KOPT-K1 (cell line): ENCODE results near the gene PPT1.
"Not testable (repeated sequence)": the region's sequence is repeated elsewhere in the genome, so short reads cannot be mapped to it uniquely, and the experiment has no call there.

Source experiments
- H3K27ac ChIP-seq: fragments of 200-600 bp; sonication (generic); 2 replicates; pipeline ENCODE4 v1.5.1; 2016; ENCODE audit warnings: antibody characterized with exemption, mild to moderate bottlenecking, low read depth, low read length; ENCODE audit not compliant: poor library complexity, severe bottlenecking
- H3K36me3 ChIP-seq: fragments of 200-600 bp; sonication (generic); 2 replicates; pipeline ENCODE4 v1.5.1; 2017; ENCODE audit warnings: antibody characterized with exemption, mild to moderate bottlenecking, low read length, moderate library complexity; ENCODE audit not compliant: insufficient read depth
- H3K9me3 ChIP-seq: fragments of 200-600 bp; sonication (generic); 2 replicates; pipeline ENCODE4 v1.5.1; 2017; ENCODE audit warnings: antibody characterized with exemption, low read length, mild to moderate bottlenecking; ENCODE audit not compliant: insufficient read depth, poor library complexity, severe bottlenecking

The PPT1 gene

DNA sequence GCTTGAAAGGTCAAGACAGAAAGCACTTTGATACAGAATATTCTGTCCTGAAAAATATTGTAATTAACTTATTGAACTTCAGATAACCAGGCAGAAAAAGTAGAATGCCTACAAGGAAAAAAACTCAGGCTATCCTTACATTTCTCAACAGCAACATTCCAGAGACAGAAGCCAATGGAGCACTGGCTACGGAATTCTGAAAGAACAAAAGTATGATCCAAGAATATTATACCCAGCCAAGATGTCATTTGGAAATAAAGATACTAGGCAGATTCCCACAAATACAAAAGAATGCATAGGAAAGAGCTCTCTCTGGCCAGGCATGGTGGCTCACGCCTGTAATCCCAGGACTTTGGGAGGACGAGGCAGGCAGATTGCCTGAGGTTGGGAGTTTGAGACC is 5.8 kb upstream of the PPT1 start:
- Histone ChIP-seq H3K36me3 (no peaks in the 10 kb centered on the region), H3K9me3 (peaks cover 19% of the 10 kb centered on the region), H3K27ac (no peak overlapping the region)

DNA sequence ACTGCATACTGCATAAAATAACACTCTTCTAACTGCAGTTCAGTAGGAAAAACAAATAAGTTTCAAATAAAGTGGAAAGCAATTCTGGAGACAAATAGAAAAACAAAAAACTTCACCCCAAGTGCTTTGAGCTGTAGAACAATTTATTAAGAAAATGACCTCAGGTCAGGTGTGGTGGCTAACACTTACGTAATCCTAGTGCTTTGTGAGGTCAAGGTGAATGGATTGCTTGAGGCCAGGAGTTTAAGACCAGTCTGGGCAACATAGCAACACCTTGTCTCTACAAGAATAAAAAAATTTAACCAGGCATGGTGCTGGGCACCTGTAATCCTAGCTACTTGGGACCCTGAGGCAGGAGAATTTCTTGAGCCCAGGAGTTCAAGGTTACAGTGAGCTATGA is 5.0 kb upstream of the PPT1 start:
- peaks cover 19% of the 10 kb centered on the region for H3K9me3 ChIP-seq
- no peak overlapping the region for H3K27ac ChIP-seq

DNA sequence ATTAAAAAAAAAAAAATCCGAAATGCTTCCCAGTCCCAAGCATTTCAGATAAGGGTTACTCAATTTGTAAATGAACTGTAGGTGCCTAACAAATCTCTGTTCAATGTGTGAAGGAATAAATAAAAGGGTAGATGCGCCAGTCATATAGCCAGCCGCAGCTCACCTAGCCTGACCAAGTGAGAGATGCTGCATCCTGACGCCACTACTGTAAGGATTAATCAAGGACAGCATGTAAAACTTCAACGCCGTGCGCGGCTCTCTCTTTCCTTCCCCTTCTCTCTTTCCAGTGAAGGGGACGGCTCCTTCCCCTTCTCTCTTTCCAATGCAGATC is 441 bp downstream of the PPT1 start:
- H3K27ac ChIP-seq: peak overlapping the region; percentile 64
- peaks cover under 1% of the 10 kb centered on the region for H3K9me3 ChIP-seq
- peaks cover 13% of the 10 kb centered on the region for H3K36me3 ChIP-seq

More for the DNA sequence above, 5.0 kb upstream of the PPT1 start:
- H3K36me3 ChIP-seq: no peaks in the 10 kb centered on the region

DNA sequence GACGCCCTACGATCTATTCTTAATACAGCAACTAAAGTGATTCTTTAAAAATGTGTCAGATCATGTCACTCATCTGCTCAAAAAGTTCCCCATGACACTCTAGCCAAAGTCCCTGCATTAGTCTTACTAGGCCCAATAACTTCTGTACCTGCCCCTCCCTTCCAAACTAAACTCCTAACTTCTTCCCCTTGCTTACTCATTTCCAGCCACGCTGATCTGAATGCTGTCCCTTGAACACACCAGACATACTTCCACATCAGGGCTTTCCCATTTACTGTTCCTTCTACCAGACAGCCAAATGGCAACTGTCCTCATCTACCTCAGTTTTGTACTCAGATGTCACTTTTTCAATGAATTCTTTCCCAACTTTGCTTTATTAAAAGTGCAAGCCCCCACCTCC is 1.2 kb downstream of the PPT1 start:
- H3K27ac ChIP-seq: no peak overlapping the region
- peaks cover 21% of the 10 kb centered on the region for H3K36me3 ChIP-seq
- H3K9me3 ChIP-seq: no peaks in the 10 kb centered on the region

DNA sequence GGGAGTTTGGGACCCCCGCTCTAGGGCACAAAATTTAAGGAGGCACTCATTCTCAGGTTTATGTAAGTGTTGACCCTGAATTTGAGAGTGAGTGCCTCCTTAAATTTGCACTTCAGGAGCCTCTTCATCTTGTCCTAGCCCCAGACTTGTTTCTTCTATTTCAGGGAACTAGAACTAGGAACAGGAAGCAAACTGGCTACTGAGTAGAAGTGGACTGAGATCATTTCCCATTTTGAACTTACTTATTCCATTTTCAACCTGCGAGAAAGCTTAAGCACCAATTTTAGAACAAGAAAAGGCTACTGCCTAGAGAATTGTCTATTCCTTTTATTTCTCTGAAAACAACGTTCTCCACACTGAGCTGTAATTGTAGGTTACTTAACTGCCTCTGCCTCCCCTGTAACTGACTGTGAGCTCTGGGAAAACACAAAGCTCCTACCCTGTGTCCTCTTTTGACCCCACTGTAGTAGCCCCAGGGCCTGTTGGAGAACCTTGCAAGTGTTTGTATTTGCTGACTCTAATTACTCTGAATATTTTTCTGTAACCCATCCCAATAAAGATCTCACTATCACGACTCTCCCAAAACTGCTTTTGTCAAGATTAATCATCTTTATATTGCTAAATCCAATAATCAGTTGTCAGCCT is 2.5 kb downstream of the PPT1 start:
- Histone ChIP-seq H3K9me3 (no peaks in the 10 kb centered on the region), H3K36me3 (peaks cover 33% of the 10 kb centered on the region), H3K27ac (no peak overlapping the region)

DNA sequence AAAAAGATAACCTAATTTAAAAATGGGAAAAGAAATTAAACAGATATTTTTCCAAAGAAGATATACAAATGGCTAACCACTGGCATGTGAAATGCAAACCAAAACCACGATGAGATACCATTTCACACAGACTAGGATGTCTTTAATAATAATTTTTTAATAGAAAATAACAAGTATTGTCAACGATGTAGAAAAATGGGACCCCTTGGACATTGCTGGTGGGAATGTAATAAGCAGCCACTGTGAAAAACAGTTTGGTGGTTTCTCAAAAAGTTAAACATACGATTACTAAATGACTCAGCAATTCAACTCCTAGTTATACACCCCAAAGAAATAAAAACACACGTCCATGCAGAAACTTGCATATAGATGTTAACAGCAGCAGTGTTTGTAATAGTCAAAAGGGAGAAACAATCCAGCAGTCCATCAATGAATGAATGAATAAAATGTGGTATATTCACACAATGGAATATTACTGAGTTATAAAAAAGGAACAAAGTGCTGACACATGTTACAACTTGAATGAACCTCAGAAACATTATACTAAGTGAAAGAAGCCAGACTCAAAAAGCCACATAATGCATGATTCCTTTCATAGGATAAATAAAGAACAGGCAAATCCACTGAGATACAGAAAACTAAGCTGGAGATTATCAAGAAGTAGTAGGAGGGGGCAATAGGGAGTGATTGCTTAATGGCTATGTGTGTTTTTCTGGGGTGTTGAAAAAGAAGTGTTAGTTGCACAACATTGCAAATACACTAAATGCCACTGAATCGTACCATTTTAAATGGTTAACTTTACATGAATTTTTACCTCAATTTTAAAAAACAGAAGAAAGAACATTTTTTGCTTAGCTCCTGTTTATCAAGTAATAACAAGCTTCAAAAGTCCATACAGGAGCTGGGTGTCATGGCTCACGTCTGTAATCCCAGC is 4.1 kb downstream of the PPT1 start:
- H3K27ac ChIP-seq: no peak overlapping the region
- H3K36me3 ChIP-seq: peaks cover 49% of the 10 kb centered on the region
- no peaks in the 10 kb centered on the region for H3K9me3 ChIP-seq

DNA sequence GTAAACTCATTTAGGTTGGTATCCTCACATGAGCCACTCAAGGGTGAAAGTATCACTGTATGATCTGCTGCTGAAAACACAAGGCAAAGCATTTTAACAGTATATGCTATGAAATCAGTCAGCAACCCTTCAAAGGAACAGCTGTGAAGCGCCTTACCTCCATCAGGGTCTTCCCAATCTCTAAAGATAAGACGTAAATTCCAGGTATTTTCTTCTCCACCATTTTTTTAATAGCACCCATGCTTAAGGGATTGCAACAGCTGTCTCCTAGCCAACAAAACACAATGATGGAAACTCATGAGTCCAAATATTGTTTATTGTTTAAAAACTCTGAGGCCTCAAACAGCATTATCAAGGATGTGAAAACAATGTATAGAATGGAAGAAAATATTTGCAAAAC is 4.8 kb downstream of the PPT1 start:
- Histone ChIP-seq H3K9me3 (no peaks in the 10 kb centered on the region), H3K27ac (no peak overlapping the region), H3K36me3 (peaks cover 56% of the 10 kb centered on the region)

DNA sequence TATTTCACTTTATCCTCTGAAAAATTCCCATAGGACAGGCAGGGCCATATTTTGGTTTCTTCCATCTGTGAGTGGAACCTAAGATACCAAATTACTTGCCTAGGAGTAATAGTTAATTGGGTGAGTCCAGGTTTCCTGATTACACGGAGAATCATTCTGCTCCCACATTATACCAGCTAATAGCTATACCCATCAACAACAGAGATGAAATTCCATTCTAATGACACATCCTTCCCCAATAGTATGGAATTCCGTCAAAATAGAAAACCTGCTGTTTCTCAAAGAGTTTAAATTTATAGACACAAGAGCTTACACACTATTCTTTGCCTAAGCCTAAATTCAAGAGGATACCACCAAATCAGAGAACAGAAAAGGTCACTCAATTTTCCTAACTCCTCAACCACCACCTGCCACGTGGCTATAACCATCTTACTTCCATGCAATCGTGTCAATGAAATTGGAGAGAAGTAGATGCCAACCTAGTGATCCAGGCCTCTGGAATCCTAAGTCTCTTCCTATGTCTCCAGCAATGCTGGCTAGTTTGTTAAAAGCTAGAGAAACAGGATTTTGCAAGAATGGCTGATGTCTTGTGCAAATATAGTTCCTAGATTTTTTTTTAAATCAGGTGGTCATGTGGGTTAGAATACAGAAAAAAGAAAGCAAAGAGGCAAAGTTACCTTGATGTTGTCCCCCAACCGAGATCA is 6.2 kb downstream of the PPT1 start:
- H3K9me3 ChIP-seq: no peaks in the 10 kb centered on the region
- H3K36me3 ChIP-seq: peaks cover 71% of the 10 kb centered on the region
- no peak overlapping the region for H3K27ac ChIP-seq

DNA sequence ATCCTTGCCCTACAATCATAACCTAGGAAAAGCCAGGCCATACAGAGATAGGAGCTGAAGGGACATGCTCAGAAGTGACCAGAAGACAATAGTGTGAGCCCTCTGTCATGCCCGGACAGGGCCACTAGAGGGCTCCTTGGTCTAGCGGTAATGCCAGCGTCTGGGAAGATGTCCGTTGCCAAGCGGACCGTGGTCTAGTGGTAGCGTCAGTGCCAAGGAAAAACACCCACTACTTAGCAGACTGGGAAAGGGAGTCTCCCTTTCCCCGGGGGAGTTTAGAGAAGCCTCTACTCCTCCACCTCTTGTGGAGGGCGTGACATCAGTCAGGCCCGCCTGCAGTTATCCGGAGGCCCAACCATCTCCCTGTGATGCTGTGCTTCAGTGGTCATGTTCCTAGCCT is 12.3 kb downstream of the PPT1 start:
- not testable (repeated sequence) for H3K9me3 ChIP-seq, H3K27ac ChIP-seq
- peaks cover 91% of the 10 kb centered on the region for H3K36me3 ChIP-seq

DNA sequence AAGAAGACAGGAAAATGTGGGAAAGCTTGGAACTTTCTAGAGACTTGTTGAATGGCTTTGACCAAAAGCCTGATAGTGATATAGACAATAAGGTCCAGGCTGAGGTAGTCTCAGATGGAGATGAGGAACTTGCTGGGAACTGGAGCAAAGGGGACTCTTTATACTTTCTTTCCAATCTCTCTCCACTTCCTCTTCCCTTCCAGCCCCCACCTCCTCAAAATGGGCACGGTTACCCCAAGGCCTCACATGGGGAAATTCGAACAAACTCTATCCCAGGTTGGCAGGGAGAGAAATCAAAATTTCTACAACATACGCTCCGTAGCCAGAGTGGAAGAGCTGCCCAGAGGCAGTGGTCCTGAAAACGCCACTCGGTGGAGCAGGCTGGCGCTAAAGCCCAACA is 15.2 kb downstream of the PPT1 start:
- H3K9me3 ChIP-seq: no peaks in the 10 kb centered on the region
- H3K36me3 ChIP-seq: peaks cover 91% of the 10 kb centered on the region
- no peak overlapping the region for H3K27ac ChIP-seq

DNA sequence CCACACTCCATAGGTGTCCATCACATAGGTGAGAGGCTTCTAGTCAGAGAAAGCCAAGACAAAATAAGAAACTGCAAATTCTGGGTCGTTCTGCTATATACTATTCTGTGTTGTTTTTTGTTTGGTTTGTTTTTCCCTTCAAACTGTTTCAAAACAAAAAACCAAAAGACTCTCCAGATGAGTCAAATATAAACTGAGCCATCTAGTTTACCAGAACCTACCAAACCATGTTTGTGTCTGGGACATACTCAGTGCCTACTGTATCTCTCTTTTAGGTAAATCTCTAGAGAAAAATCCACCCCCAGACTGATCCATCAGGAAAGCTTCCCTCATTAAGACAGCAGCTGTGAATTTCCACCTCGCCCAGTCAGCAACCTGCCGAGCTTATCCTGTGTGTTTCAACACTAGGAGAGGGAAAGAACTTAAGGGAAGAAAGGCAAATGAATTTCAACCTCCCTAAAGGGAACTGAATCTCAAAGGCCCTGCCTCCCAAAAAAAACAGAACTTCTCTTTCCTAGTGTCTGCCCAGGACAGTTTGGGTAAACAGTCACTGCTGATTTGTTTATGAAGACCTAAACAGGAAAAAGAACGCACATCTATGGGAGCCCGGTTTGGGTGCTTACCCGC is 17.2 kb downstream of the PPT1 start:
- Histone ChIP-seq H3K36me3 (peaks cover 94% of the 10 kb centered on the region), H3K9me3 (no peaks in the 10 kb centered on the region), H3K27ac (no peak overlapping the region)

DNA sequence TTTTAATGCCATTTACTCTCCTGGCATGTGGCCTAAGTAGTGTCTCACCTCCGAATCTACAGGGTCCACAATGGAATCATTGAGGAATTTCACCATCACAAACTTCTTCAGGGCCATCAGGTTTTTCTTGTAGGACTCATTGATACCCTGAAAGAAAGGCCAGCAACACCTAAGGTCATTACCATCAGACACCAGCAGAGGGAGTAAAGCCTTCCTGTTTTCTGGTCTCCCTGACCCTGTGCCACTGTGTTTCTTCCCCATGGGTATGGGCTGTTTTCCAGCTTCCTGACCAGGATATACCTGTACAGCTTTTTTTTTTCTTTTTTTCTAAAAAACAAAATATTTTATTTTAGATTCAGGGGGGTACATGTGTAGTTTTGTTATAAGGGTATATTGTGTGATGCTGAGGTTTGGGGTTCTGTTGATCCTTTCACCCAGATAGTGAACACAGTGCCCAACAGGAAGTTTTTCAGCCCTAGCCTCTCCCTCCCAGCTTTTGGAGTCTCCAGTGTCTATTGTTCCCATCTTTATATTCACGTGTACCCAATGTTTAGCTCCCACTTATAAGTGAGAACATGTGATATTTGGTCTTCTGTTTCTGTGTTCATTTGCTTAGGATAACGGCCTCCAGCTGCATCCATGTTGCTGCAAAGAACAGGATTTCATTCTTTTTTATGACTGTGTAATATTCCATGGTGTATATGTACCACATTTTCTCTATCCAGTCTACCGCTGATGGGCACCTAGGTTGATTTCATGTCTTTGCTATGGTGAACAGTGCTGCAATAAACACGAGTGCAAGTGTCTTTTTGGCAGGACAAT is 18.3 kb downstream of the PPT1 start:
- Histone ChIP-seq H3K36me3 (peaks cover 98% of the 10 kb centered on the region), H3K9me3 (no peaks in the 10 kb centered on the region), H3K27ac (no peak overlapping the region)

DNA sequence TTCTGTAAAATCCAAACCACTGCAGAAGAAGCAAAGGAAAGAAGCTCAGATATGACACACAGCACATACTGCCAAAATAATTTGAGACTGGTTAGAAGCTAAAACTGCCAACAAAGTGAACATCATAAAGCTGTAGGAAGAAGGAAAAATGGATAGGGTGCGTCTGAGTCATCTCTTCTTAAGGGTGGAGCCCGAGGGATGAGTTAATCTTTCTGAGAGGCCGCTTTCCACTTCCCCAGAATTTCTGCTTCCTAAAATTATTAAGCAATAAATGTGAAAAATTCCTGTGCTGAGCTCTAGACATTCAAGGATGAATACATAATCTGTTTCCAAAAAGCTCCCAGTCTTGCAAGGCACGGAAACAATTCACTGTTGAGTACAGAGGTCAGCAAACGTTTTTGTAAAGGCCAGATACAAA is 20.1 kb downstream of the PPT1 start:
- peaks cover 98% of the 10 kb centered on the region for H3K36me3 ChIP-seq
- no peak overlapping the region for H3K27ac ChIP-seq

DNA sequence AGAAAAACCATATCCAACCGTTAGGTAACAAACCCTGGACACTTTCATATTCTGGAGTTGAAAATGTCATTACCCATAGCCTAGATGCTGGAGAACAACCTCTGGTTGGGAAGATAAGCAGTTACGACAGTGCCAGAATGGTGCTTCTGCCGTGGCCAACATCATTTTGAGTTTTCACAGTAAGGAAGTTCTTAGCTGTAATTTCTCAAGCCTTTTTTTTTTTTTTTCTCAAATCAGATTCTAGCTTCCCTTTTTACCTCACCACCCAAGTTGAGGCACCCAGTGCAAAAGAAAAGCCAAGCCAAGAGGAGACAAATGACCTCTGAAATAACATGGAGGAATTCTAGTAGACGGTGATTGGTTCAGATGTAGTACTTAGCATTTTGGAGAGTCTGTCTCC is 21.8 kb downstream of the PPT1 start:
- H3K27ac ChIP-seq: no peak overlapping the region
- peaks cover 100% of the 10 kb centered on the region for H3K36me3 ChIP-seq
- H3K9me3 ChIP-seq: no peaks in the 10 kb centered on the region

More for the DNA sequence above, 20.1 kb downstream of the PPT1 start:
- H3K9me3 ChIP-seq: no peaks in the 10 kb centered on the region
